Measurements from ENCODE around the gene ZNF44.

ZNF44 gene

DNA sequence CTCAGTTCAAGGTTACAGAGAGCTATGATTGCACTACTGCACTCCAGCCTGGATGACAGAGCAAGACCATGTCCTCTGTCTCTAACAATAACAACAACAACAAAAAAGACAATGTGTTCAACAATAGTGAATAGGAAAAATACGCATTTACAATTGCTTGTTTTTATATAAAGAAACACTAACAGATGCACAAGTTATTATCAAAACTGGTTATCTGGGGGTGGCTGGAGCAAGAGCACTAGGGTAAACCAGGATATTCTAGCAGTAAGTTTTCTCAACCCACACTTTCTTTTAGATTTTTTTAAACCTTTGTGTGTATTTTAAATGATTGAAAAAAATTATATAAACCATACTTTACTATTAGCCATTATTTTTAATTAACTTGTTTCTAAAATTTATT is 33.1 kb downstream of the ZNF44 start:
- no peak for DNase-seq

DNA sequence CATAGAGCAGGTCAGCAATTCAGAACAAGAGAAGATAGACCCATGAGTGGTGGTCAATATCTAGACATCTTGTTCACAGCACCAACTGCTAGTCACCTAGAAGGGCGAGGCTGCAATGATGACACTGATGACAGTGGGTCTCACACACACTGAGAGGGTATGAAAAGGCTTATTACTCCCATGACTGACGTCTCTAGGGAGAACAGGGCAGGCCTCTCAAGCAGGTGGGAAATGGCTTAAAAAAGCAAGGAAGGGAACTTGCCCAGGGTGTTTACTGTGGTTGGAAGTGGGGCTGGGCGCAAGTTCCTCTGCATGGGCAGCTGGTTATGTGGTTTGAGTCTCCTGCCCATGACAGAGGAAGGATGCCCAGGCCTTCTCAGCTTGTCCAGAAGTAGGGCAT is 33.8 kb downstream of the ZNF44 start:
- DNase-seq, result no peak

DNA sequence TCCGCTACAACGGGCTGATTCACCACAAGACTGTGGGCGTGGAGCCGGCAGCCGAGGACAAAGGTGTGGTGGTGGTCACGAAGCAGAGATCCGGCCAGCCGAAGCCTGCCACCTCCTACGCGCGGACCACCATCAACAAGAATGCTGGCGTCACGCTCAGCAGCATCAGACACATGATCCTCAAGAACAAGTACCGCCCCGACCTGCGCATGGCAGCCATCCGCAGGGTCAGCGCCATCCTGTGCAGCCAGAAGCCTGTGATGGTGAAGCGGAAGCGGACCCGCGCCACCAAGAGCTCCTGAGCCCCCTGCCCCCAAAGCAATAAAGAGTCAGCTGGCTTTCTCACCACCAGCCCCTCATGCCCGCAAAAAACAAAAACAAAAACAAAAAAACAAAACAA is 34.4 kb downstream of the ZNF44 start:
- DNase-seq, result no peak

DNA sequence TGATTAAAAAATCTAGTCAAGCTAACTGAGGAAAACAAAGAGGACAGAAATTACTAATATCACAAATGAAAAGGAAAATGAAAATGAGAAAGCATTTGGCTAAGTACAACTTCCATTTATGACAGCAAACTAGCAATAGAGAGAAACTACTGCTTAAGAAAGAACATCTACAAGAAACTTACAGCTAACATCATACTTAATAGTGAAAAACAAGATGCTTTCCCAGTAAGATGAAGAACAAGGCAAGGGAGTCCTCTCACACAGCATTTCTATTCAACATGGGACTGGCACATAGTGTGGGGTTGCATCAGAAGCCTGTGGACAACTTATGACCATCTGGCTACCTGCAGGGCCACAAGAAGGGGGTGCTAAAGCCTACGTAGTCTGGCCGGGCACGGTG is 39.3 kb downstream of the ZNF44 start:
- DNase-seq, result no peak

DNA sequence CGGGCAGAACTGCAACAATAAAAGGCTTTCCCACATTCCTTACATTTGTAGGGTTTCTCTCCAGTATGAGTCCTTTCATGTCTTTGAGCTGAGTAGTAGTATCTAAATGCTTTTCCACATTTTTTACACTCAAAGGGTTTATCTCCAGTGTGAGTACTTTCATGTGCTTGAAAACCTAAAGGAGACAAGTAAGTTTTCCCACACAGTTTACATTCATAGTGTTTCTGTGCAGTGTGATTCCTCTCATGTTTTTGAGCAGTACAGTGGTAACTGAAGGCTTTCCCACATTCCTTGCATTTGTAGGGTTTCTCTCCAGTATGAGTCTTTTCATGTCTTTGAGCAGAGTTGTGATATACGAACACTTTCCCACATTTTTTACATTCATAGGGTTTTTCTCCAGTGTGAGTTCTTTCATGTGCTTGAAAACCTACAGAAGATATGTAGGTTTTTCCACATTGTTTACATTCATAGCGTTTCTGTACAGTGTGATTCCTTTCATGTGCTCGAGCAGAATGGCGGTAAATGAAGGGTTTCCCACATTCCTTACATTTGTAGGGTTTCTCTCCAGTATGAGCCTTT is 47.0 kb downstream of the ZNF44 start:
- no peak for DNase-seq

DNA sequence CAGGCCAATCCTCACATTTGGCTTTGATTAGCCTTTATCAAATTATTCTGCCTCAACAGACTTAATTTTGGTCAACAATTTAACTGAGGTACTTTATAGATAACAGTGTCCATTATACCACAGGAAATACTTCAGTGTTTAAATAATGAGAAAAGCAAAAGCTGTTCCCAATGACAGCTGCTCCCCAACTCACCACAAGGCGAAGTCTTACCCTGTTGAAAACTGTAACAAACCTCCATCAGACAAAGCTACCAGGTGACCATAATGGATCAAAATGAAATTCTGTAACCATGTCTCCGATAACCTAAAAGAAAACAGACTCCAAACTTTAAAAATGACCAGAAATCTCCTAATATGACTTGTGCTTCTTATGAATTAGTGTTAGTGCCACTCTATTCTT is 50.3 kb downstream of the ZNF44 start:
- no peak for DNase-seq

DNA sequence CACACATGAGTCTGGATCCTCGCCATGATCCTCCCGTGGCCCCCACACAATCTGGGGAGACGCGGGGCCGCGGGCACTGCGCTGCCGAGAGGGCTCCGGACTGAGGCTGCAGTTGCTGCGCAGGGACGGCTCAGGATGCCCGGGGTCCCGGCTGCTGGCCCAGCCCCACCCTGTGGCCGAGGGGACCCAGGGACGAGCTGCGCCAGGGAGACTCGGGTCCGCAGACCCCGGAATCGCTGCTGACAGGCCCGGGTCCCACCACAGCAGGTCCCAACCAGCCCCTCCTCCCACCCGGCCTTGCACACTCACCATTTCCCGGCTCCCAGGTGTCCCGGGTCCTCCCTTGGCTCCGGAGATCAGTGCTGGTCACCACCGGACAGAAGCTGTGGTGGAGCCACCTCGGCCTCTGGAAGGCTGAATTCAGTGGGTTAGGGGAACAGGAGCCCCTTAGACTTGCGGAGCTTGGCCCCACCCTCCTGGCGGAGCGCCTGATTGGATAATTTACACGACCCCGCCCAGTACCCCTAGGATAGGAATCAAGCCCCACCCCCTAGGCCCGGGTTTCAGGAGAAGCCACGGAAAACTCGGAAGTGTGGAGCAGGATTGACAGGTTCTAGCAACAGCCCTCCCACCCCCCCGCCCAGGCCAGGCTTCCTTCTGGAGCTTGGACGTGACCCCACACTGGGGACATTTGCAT is 57.4 kb downstream of the ZNF44 start:
- no peak for DNase-seq

DNA sequence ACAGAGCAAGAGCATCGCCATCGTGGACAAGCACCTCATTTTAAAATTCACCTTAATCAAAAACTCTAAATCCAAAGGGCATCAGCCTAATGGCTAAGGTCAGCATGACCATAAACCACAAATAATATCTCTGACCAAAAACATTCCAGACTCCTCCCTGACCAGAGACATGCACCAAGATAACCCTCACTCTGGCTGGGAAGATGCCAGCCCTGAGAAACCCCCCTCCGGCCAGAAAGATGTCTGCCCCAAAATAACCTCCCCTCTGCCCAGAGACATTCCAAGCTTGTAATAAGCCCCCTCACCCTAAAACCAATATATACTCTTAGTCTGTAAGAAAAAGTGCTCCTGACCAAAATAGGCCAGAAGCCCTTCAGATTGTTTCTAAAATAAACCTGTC is 61.7 kb downstream of the ZNF44 start:
- DNase-seq, result no peak

DNA sequence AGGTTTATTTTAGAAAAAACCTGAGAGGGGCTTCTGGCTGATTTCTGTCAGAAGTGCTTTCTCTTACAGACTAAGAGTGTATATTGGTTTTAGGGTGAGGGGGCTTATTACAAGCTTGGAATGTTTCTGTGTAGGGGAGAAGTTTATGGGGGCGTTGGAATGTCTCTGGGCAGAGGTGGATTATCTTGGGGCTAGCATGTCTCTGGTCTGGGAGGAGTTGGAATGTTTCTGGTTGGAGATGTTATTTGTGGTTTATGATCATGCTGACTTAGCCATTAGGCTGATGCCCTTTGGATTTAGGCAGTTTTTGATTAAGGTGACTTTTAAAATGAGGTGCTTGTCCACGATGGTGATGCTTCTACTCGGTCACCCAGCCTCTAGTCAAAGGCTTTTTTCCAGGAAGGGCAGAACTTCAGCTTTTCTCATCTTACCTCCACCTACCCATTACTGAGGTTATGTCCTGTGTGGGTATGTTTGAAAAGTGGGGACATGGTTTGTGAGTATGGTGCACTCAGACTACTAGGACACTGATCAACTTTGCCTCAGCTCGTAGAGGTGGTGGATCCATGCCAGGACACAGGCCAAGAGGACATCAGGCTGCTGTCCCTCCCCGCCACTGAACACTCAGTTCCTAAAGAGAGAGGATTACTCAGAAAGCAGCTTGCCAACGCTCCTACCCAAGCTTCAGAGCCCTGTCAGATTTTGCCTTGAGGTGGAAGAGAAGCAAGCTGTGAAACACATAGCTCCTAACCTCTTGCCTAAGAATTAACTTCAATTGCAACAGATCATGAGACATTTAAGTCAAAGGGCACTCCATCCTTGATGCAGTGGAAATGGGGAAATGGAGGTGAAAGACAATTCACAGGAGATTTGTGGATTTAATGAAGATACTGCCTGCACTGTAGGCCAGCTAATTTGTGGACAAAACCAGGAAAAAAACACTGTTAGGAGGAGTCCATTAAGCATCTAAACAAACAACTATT is 63.6 kb downstream of the ZNF44 start:
- no peak for DNase-seq

DNA sequence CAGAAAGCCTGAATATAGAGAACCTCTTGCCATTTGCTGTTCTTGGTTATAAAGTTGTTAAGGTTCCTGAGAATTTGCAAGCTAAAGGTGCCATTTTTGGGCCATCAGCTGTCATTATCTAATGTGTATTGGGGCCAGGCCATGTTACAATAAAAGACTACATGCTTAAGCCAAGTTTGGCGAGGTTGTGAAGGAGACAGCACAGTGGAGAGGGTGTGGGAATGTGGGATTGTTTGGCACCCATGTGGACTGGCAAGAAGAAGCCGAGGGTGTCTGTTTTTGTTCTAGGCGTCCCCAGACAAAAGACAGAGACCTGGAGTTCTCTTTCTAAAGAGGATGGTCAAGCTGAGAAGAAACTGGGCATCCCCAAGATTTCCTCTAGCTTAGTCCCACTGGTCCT is 64.7 kb downstream of the ZNF44 start:
- DNase-seq, result no peak

DNA sequence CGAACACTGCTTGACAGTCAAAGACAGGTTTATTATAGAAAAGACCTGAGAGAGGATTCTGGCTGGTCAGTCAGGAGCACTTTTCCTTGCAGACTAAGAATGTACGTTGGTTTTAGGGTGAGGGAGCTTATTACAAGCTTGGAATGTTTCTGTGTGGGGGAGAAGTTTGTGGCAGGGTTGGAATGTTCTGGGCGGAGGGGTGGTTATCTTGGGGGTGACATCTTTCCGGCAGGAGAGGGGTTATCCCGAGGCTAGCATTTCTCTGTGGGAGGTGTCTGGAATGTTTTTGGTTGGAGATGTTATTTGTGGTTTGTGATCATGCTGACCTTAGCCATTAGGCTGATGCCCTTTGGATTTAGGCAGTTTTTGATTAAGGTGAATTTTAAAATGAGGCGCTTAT is 70.0 kb downstream of the ZNF44 start:
- no peak for DNase-seq

DNA sequence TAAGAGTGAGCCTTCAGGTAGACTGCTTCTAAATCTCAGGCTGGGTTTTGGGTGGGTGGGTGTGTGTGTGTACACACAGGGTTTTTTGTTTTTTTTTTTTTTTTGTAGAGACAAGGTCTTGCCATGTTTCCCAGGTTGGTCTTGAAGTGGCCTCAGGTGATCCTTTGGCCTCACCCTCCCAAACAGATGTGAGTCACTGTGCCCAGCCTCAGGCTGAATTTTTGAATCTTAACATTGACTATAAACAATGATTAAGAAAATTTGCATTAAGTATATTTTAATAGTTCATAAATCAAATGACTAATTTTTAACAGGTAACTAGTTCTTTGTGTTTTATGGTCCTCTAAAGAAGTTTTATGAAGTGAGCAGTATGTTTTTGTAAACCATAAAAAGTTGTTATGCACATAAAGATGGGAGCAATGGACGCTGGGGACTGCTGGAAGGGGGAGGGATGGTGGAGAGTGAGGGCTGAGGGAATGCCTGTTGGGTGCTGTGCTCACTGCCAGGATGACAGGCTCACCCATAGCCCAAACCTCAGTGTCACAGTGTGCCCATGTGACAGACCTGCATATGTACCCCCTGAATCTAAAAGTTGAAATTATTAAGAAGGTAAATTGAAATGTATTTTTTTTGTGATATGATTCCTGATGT is 71.6 kb downstream of the ZNF44 start:
- DNase-seq, result no peak
